Activated CD4-positive, alpha-beta T cell treated with anti-CD3 and anti-CD28 coated beads for 4 hours (primary cell): ENCODE results near the gene CHAF1A.

ENCODE experiments used
- DNase-seq, 2 donors: peaks; one replicate each; pipeline ENCODE4 v3.0.0-alpha.2; 2020

The CHAF1A gene

GRCh38 chr19:4385291-4386040 is 17.0 kb upstream of the CHAF1A start:
- no peak for DNase-seq

- DNase-seq = no peak
Measured at GRCh38 chr19:4386041-4386782, 16.2 kb upstream of the CHAF1A start.

GRCh38 chr19:4388337-4389063 is 13.9 kb upstream of the CHAF1A start:
- no peak for DNase-seq

- no peak for DNase-seq
Measured at GRCh38 chr19:4389064-4389375, 13.4 kb upstream of the CHAF1A start.

- no peak for DNase-seq
Measured at GRCh38 chr19:4389511-4390016, 12.9 kb upstream of the CHAF1A start.

- DNase-seq = no peak
Measured at GRCh38 chr19:4390017-4390566, 12.3 kb upstream of the CHAF1A start.

- DNase-seq = no peak
Measured at GRCh38 chr19:4390567-4391305, 11.7 kb upstream of the CHAF1A start.

- DNase-seq = no peak
Measured at GRCh38 chr19:4391306-4391693, 11.1 kb upstream of the CHAF1A start.

GRCh38 chr19:4391701-4392483 is 10.5 kb upstream of the CHAF1A start:
- no peak for DNase-seq

GRCh38 chr19:4393947-4394590 is 8.4 kb upstream of the CHAF1A start:
- no peak for DNase-seq

- no peak for DNase-seq
Measured at GRCh38 chr19:4396949-4397783, 5.3 kb upstream of the CHAF1A start.

GRCh38 chr19:4399812-4400134 is 2.7 kb upstream of the CHAF1A start:
- DNase-seq = peak in 1 of 2 donors; percentile 26

- peak; percentile 91 to 94 for DNase-seq
Measured at GRCh38 chr19:4400135-4400936, 2.1 kb upstream of the CHAF1A start, which contains the start of gene SH3GL1. SH3GL1 (minus strand) TSS chr19:4400547; CDS start chr19:4400368, 179 bp downstream.

GRCh38 chr19:4401769-4402170 is 670 bp upstream of the CHAF1A start:
- DNase-seq = no peak

GRCh38 chr19:4403005-4403761 is 743 bp downstream of the CHAF1A start:
- no peak for DNase-seq

- DNase-seq = no peak
Measured at GRCh38 chr19:4405977-4406376, 3.5 kb downstream of the CHAF1A start.

- DNase-seq = no peak
Measured at GRCh38 chr19:4406626-4407025, 4.2 kb downstream of the CHAF1A start.

- no peak for DNase-seq
Measured at GRCh38 chr19:4409123-4409933, 6.9 kb downstream of the CHAF1A start.
